Midbrain (tissue), 1 donor: ENCODE data around the gene GPANK1.

Experiments
- DNase-seq: peaks from one replicate; lab custom pipeline; 2025; lab: John Stamatoyannopoulos, UW

GPANK1 gene

DNA sequence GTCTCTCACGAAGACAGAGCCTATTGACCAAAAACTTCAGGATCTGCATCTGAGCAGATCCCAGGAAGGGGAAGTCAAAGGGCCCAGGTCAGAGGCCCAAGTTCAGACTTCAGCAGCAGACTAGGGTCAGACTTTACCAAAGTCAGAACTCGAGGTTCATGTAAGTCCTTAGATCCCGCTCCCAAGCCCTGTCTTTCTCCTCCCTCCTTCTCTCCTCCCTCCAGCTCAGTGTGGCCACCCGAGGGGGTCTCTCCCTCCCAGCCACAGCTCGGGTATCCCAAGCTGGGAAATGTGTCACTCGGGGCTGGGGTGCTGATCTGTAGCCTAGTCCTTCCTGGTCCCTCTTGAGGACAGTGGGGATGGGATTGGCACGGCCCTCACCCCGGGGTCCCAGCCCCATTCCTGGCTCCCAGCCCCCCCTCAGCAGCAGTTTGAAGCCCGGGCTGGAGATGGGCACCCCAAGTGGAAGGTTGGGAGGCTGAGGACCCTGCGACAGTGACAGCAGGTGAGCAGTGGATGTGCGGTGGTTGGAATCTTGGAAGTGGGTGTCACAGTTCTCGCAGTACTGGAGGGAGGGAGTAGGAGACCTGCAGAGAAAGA, 2.6 kb downstream of the GPANK1 start:
- no peak for DNase-seq

GRCh38 chr6:31661262-31662123, 3.3 kb downstream of the GPANK1 start:
- DNase-seq: no peak

GRCh38 chr6:31660381-31661261, 4.2 kb downstream of the GPANK1 start, which contains the start of gene C6orf47:
Gene C6orf47, minus strand, starts transcription at chr6:31660778. Its CDS starts 831 bp downstream, at chr6:31659947.
- DNase-seq: peak; percentile 79

GRCh38 chr6:31659649-31660380, 5.0 kb downstream of the GPANK1 start:
- no peak for DNase-seq

DNA sequence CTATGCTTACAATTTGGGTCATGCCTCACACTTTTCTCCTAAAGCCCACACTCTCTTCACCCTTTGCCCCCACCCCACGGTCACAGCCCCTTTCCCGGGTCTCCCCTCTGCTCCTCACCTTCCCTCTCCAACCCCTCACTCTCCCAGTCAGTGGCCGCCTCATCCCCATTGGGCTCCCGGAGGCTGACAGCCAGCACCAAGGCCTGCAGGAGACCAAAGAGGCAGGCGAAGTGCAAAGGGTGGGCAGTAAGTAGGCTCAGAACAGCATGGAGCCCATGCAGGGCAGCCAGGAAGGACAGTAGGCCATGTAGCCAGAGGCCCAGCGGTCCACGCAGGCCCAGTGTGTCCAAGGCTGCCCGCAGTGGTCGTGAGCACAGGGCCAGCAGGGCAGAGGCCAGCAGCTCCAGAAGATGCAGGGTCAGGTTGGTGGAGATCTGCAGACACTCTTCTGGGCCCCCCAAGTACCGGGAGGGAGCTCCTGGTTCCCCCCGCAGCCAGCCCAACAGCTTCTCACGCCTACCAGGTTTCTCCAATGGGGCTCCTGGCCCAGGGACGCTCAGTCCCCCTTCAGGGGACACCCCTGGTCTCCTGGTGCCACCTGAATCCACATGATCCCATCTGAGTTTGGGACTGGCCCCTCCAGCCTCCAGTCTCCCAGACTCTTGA, 5.7 kb downstream of the GPANK1 start:
- DNase-seq: no peak

- DNase-seq: no peak
Measured at GRCh38 chr6:31658158-31658688, 6.6 kb downstream of the GPANK1 start.

DNA sequence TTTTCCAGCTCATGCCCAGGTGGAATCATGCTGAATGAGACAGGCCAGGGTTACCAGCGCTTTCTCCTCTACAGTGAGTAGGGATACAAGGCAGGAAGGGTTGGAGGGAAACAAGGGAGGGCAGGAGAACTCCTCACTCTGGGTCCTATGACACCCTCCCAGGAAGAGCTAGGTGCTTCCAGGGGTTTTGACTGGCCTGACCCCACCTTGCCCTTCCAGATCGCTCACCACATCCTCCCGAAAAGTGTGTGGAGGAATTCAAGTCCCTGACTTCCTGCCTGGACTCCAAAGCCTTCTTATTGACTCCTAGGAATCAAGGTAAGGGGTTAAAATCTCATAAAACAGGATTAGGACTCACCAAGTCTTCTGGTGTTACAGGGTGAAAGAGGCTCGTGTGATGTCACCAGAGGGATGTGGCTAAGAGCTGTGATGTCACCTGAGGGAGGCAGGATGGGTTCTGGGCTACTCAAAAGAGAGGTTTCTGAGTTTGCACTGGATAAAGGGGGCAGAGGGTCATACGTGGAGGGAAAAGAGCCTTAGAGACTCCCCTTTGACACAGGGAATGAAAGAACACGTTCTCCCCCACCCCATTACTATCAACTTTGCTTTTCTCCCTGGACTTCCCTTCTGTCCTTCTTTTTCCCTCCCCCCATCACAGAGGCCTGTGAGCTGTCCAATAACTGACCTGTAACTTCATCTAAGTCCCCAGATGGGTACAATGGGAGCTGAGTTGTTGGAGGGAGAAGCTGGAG, 7.2 kb downstream of the GPANK1 start:
- DNase-seq: no peak

DNA sequence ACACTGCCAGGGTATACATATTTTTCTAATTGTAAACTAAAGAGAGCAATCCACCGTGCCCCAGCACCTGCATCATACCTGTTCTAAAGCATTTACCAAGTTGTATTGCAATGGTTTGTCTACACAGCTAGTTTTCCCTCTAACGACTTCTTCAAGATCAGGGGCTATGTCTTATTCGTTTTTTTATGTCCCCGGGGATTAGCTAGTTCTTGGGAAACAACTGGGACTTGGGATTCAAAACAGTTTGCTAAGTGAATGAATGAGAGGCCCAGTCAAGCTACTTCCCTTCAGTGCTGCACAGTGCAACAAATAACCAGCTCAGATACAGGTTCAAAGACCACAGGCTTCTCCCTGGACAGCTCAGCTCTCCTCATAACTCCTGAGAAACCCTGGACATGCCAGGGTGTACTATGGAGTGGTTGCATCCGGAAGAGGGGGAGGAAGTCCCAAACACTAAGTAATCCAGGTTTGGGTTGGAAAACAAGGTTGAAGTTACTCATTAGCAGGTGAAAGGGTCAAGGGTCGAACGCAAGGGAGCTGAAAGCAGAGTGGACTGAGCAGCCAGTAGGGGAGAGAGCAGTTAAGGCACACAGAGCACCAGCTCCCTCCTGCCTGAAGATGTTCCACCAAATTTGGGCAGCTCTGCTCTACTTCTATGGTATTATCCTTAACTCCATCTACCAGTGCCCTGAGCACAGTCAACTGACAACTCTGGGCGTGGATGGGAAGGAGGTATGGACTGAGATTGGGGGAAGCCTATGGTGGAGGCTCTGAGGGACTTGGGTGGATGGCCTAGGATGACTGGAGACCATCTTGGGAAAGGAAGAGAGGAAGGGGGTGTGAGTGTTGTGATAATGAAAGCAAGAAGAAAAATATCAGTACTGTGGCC, 9.2 kb downstream of the GPANK1 start, which contains the start of gene APOM:
Gene APOM (plus strand): TSS at position 546 of the 889 bp plus-strand sequence. CDS start 73 bp downstream, at position 619.
- DNase-seq: no peak

GRCh38 chr6:31654574-31655348, 10.0 kb downstream of the GPANK1 start:
- DNase-seq: no peak

- DNase-seq: peak; percentile 98
Measured at GRCh38 chr6:31652925-31653724, 11.7 kb downstream of the GPANK1 start.

GRCh38 chr6:31651602-31652191, 13.1 kb downstream of the GPANK1 start:
- peak; percentile 58 for DNase-seq

DNA sequence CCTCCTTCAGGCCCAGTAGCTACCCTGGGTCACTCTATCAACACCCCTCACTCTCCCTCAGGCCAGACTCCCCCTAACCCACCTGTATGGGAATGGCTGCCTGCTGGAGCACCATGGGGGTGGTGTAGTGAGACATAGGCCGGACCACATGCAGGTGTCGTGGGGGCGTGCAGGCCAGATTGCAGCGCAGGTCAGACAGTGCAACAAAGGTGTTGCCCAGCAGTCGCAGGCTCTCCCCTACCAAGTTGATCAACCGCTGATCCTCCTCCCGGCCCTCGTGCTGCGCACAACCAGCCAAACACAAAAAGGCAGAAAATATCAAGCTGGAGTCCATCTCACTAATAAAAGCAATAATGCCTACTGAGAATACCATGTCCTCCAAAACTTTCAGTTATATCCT, 19.5 kb downstream of the GPANK1 start:
- DNase-seq: no peak

GRCh38 chr6:31643818-31644454, 20.9 kb downstream of the GPANK1 start:
- no peak for DNase-seq

GRCh38 chr6:31642798-31643570, 21.8 kb downstream of the GPANK1 start:
- no peak for DNase-seq

DNA sequence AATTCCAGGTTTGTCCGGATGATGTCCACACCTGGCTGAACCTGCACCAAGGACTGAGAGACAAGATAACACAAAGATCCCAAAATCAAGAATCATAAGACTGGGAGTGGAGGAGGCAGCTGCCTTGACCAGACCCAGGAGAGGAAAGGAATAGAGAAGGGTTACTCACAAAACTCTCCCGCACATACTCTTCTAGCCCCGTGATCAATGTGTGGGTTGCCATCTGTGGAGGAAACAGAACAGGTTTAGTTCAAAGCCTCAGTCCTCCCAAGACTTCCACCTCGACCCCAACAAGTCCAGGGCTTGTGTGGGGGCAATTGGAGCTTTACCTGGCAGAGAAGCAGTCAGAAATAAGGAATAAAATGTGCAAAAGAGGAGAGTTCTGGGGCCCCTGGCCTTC, 23.4 kb downstream of the GPANK1 start:
- DNase-seq: no peak

DNA sequence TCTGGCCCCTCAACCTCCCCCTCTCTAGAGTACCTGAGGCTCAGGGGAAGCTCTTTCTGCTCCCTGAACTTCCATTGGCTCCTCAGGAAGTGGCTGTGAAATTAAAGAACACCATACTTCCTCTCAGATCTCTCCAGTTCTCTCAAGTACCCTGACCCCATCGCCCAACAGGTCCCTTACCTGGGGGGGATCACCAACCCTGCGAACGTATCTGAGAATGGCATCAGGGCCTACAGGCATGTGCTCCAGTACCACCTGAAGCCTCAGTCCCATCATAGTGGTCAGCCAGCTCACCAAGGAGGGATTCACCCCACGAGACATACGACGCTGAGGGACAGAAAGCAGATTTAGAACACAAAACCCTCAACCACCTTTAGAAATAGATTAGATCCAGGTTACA, 24.2 kb downstream of the GPANK1 start:
- DNase-seq: no peak
